Esophagus muscularis mucosa (tissue), 4 donors: ENCODE data around the gene CPSF4.

Experiments used
- EP300 ChIP-seq: sonication (generic); formaldehyde crosslinking; IDR thresholded peaks from one replicate; pipeline ENCODE4 v1.6.1; 2017; ENCODE audit warnings: antibody characterized with exemption
- POLR2AphosphoS5 ChIP-seq, 2 donors: sonication (generic); formaldehyde crosslinking; IDR thresholded peaks; one replicate each; pipeline ENCODE4 v1.6.1; 2017; ENCODE audit warnings: antibody characterized with exemption in 2 of 2
- TF ChIP-seq, protein P1 (sequence below), 3 experiments: fragments of 200-600 bp in 2 of 3; fragments of 450-650 bp in 1 of 3; sonication (generic) in 2 of 3; IDR thresholded peaks; one replicate each; pipeline ENCODE4 v1.5.1; 2017 to 2019; ENCODE audit warnings: antibody characterized with exemption in 3 of 3, mild to moderate bottlenecking in 2 of 3, moderate library complexity in 1 of 3

DNA sequence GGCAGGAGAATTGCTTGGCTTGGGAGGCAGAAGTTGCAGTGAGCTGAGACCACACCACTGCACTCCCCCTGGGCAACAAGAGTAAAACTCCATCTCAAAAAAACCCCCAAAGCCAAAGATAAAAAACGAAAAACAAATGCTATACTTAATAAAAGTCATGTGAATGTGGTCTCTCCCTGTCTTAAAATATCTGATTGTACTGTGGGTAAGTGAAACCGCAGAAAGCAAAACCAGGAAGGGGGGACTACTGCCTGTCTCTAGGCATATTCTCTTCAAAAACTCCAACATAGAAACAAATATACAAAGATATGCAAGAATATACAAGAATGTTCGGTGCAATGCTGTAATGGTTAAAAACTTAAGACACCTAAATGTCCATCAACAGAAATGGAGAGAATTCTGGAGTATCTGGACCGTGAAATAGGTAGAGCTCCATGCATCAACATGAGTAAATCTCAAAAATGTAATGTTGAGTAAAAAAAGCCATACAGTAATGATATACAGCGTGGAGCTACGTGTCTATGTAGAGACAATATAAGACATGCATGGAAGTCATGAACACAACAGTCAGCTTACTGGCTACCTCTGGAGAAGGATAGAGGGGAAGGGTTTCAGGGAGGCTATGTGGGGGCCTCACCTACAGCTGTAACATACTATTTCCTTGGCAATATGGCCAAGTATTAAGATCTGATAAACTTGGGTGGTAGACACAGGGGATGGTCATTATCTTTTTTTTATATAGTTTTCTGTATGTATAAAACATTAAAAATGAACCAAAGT is 59.2 kb downstream of the CPSF4 start:
- TF ChIP-seq, protein P1, sequence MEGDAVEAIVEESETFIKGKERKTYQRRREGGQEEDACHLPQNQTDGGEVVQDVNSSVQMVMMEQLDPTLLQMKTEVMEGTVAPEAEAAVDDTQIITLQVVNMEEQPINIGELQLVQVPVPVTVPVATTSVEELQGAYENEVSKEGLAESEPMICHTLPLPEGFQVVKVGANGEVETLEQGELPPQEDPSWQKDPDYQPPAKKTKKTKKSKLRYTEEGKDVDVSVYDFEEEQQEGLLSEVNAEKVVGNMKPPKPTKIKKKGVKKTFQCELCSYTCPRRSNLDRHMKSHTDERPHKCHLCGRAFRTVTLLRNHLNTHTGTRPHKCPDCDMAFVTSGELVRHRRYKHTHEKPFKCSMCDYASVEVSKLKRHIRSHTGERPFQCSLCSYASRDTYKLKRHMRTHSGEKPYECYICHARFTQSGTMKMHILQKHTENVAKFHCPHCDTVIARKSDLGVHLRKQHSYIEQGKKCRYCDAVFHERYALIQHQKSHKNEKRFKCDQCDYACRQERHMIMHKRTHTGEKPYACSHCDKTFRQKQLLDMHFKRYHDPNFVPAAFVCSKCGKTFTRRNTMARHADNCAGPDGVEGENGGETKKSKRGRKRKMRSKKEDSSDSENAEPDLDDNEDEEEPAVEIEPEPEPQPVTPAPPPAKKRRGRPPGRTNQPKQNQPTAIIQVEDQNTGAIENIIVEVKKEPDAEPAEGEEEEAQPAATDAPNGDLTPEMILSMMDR (IDR thresholded peaks at IDR 0.05): no peak
- TF ChIP-seq POLR2AphosphoS5 (IDR thresholded peaks at IDR 0.05) (no peak), EP300 (no peak)
